Measurements from ENCODE around the gene HASPIN. TPM values are rescaled to one million over a fixed set of nuclear protein-coding genes. Genes with fewer than 3 reads are reported as not detected.

The HASPIN gene
- total and polyA plus RNA-seq, 2 of the 8 experiments (the other 6 are each of a cell fraction or from before 2014, with no cell fraction given), result 7.8 to 29.5 TPM

DNA sequence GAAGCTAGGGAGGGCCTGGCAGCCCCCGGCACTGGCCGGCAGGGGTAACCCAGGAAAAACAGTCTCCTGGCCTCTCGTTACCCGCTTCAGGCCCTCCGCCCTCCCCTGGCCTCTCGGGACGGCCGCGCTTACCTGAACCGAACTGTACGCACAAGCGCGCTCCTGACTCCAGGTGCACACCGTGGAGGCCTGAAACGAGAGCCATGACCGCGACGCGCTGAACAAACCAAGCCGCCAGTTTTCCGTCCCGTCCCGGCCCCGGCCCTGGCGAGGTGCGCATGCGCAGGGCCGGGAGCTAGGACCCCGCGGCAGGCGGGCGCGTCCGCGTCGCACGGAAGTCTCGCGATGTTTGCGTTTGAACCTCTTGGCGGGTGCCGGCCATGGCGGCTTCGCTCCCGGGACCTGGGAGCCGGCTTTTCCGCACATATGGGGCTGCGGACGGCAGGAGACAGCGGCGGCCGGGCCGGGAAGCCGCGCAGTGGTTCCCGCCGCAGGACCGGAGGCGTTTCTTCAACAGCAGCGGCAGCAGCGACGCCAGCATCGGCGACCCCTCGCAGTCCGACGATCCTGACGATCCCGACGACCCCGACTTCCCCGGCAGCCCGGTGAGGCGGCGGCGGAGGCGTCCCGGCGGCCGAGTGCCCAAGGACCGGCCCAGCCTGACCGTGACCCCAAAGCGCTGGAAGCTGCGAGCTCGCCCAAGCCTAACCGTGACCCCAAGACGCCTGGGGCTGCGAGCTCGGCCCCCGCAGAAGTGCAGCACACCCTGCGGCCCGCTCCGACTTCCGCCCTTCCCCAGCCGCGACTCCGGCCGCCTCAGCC is at the start of gene HASPIN (continued):
- TF ChIP-seq, protein P1, sequence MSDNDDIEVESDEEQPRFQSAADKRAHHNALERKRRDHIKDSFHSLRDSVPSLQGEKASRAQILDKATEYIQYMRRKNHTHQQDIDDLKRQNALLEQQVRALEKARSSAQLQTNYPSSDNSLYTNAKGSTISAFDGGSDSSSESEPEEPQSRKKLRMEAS (IDR thresholded peaks at IDR 0.05), result peak; percentile 79
- no peak for TF ChIP-seq CTBP2 (IDR thresholded peaks at IDR 0.05; ENCODE audit: borderline replicate concordance, insufficient read depth, insufficient read length, low read length)
- TF ChIP-seq, protein P2, sequence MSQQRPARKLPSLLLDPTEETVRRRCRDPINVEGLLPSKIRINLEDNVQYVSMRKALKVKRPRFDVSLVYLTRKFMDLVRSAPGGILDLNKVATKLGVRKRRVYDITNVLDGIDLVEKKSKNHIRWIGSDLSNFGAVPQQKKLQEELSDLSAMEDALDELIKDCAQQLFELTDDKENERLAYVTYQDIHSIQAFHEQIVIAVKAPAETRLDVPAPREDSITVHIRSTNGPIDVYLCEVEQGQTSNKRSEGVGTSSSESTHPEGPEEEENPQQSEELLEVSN (IDR thresholded peaks at IDR 0.05), result peak; percentile 55
- TF ChIP-seq TCF12 (IDR thresholded peaks at IDR 0.05; ENCODE audit: low read depth, low read length), result no peak
- no peak for TF ChIP-seq RNF2 (IDR thresholded peaks at IDR 0.05; ENCODE audit: borderline replicate concordance, low read depth, low read length, missing control alignments, poor library complexity, severe bottlenecking)
- peak; percentile 56 for TF ChIP-seq ASH2L (IDR thresholded peaks at IDR 0.05; ENCODE audit: low read length)
- peak; percentile 83; the same call in 1 of the 2 replicates for TF ChIP-seq TBP (IDR thresholded peaks at IDR 0.05; ENCODE audit: low read depth, low read length)
- TF ChIP-seq SUZ12 (IDR thresholded peaks at IDR 0.05; ENCODE audit: low read length), result no peak
- TF ChIP-seq EP300 (IDR thresholded peaks at IDR 0.05; ENCODE audit: borderline replicate concordance in 1 of 2, low read depth in 2 of 2, low read length in 2 of 2), result no peak
- no peak for TF ChIP-seq KDM1A (IDR thresholded peaks at IDR 0.05; ENCODE audit: borderline replicate concordance, low read length)
- TF ChIP-seq BACH1 (IDR thresholded peaks at IDR 0.05; ENCODE audit: low read length), result no peak
- no peak for TF ChIP-seq CBX8 (IDR thresholded peaks at IDR 0.05; ENCODE audit: borderline replicate concordance, low read depth, low read length)
- TF ChIP-seq RXRA (IDR thresholded peaks at IDR 0.05; ENCODE audit: insufficient read depth, low read depth, low read length), result no peak
- TF ChIP-seq SP4 (IDR thresholded peaks at IDR 0.05; ENCODE audit: low read length), result peak; percentile 83; the same call in 1 of the 2 replicates
- TF ChIP-seq KDM4A (IDR thresholded peaks at IDR 0.05; ENCODE audit: low read depth, low read length, severe bottlenecking), result peak; percentile 88
- TF ChIP-seq YY1 (IDR thresholded peaks at IDR 0.05; ENCODE audit: low read depth, low read length), result peak; percentile 92
- peak; percentile 98 for TF ChIP-seq CHD2 (IDR thresholded peaks at IDR 0.05; ENCODE audit: low read length)
- TF ChIP-seq SP1 (IDR thresholded peaks at IDR 0.05; ENCODE audit: low read depth, low read length), result peak; percentile 79; the same call in 1 of the 2 replicates

Data from H1 (cell line).